ENCODE measurements around the gene C8A.

DNA sequence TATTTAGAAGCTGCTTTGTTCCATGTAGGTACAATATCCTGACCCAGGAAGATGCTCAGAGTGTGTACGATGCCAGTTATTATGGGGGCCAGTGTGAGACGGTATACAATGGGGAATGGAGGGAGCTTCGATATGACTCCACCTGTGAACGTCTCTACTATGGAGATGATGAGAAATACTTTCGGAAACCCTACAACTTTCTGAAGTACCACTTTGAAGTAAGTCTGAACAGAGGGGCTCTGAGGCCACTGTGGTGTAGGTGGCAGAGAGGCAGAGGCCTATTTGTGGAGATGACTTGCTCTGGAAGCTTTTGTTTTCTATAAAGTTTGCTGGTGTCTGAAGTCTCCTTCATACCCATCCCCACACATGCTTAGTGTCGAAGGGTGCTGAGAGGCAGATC is 26.8 kb downstream of the C8A start:
- TF ChIP-seq, protein P1, sequence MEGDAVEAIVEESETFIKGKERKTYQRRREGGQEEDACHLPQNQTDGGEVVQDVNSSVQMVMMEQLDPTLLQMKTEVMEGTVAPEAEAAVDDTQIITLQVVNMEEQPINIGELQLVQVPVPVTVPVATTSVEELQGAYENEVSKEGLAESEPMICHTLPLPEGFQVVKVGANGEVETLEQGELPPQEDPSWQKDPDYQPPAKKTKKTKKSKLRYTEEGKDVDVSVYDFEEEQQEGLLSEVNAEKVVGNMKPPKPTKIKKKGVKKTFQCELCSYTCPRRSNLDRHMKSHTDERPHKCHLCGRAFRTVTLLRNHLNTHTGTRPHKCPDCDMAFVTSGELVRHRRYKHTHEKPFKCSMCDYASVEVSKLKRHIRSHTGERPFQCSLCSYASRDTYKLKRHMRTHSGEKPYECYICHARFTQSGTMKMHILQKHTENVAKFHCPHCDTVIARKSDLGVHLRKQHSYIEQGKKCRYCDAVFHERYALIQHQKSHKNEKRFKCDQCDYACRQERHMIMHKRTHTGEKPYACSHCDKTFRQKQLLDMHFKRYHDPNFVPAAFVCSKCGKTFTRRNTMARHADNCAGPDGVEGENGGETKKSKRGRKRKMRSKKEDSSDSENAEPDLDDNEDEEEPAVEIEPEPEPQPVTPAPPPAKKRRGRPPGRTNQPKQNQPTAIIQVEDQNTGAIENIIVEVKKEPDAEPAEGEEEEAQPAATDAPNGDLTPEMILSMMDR (IDR thresholded peaks at IDR 0.05) = no peak
- no peak for TF ChIP-seq POLR2A (IDR thresholded peaks at IDR 0.05)

All from lower leg skin (tissue), 3 donors.